SK-N-SH treated with all-trans-retinoic acid at 6 μM for 48 hours (cell line): ENCODE measurements around the gene HS6ST3.

Experiments
- ARNTL ChIP-seq: fragments of 450-650 bp; formaldehyde crosslinking; IDR thresholded peaks from 2 replicates; pipeline ENCODE4 v1.5.0; 2020; ENCODE audit warnings: low read depth, mild to moderate bottlenecking, moderate library complexity, borderline replicate concordance
- CREB5 ChIP-seq: fragments of 250-450 bp; sonication (Bioruptor Pico); IDR thresholded peaks from 2 replicates; pipeline ENCODE4 v1.5.1; 2020; ENCODE audit warnings: low read depth, mild to moderate bottlenecking, moderate library complexity
- CSDC2 ChIP-seq: fragments of 250-450 bp; sonication (Bioruptor Pico); IDR thresholded peaks from 2 replicates; pipeline ENCODE4 v1.5.0; 2020; ENCODE audit warnings: mild to moderate bottlenecking, moderate library complexity
- CSRNP3 ChIP-seq: fragments of 250-450 bp; sonication (Bioruptor Pico); IDR thresholded peaks from 2 replicates; pipeline ENCODE4 v1.5.1; 2021; ENCODE audit warnings: mild to moderate bottlenecking, moderate library complexity
- POU6F1 ChIP-seq: fragments of 250-450 bp; sonication (Bioruptor Pico); IDR thresholded peaks from 2 replicates; pipeline ENCODE4 v1.8.0; 2021; ENCODE audit warnings: low read depth, mild to moderate bottlenecking, moderate library complexity, borderline replicate concordance
- RARB ChIP-seq: fragments of 250-450 bp; sonication (Bioruptor Pico); IDR thresholded peaks from 2 replicates; pipeline ENCODE4 v1.8.0; 2021; ENCODE audit warnings: mild to moderate bottlenecking, moderate library complexity
- ZNF70 ChIP-seq: fragments of 450-650 bp; formaldehyde crosslinking; IDR thresholded peaks from 2 replicates; pipeline ENCODE4 v1.5.0; 2020; ENCODE audit warnings: mild to moderate bottlenecking, moderate library complexity
- ZNF8 ChIP-seq: fragments of 450-650 bp; formaldehyde crosslinking; IDR thresholded peaks from 2 replicates; pipeline ENCODE4 v1.5.0; 2020; ENCODE audit warnings: mild to moderate bottlenecking, moderate library complexity

GRCh38 chr13:96617528-96617927 lies 527.6 kb downstream of the HS6ST3 start:
- TF ChIP-seq RARB (CRISPR knock-in tag), result no peak
- no peak for TF ChIP-seq ZNF8 (CRISPR knock-in tag)
- no peak for TF ChIP-seq CSDC2 (CRISPR knock-in tag)
- TF ChIP-seq ZNF70 (CRISPR knock-in tag), result no peak
- no peak for TF ChIP-seq CSRNP3 (CRISPR knock-in tag)
- no peak for TF ChIP-seq POU6F1
- TF ChIP-seq ARNTL (CRISPR knock-in tag), result no peak
- TF ChIP-seq CREB5, result no peak
